HG02763 (cell line): Measurements from ENCODE around the gene ADAM19.
"Not testable (repeated sequence)": the region's sequence is repeated elsewhere in the genome, so short reads cannot be mapped to it uniquely, and the experiment has no call there.

Source experiments
- ATAC-seq: cut with Tn5 transposase; IDR thresholded peaks from one replicate; pipeline ENCODE4 v1.9.1; 2021; ENCODE audit warnings: mild to moderate bottlenecking, moderate library complexity; ENCODE audit not compliant: unreplicated experiment

Gene ADAM19

DNA sequence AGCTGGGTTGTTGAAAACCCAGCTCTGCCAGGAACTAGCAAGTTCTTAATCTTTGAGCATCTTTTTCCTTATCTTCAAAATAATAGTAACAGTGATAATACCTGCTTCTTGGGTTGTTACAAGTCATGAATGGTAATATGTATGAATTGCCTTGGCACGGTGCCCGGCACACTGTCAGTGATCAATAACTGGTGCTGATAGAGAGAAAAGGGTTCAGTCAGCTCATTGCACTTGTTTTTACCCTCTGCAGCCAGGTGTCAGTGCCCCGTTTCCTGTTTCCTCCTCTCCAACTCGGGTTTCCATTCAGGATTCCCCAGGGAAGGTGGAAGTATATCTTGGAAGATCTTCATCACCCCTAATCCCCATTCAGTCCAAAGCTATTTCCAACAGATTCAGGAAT, 131.4 kb downstream of the ADAM19 start:
- ATAC-seq = no peak

DNA sequence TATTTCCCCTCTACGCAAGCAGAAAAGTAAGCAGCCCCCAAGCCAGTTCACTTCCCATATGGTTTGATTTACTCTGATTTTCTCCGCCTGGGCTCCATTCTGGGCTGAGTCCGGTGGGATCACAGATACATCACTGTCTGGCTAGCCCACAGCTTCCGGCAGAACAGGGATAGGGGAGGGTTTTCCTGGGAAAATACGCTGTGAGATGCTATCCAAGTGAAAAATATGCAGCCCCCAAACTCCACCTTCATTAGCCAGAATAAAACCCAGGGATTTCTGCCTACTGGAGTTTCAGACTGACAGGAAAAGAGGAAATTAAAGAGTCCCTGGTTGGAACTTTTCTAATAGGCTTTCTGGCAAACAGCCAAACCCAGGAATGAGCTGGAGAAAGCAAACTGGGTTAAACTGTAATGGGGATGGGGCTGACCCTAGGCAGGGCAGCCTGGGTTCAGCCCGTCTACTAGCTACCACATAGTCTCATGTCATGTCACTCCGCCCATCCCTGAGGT, 132.5 kb downstream of the ADAM19 start:
- no peak for ATAC-seq

DNA sequence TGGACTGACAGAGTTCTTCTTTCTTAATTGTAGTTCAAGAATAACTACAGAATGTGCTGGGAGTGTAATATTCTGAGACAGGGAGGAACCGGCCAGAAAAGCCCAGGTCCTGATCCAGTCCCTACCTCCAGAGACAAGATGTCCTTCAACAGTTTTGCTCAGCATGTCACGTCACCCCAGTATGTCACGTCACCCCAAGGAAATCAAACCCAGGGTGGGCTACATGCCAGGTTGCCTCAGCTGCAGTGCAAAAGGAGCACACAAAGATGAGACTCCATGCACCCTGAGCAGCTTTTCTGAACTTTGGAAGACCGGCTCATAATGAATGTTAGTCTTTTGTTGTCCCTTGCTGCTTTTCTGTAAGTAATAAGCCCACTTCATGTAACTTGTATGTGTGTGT, 141.5 kb downstream of the ADAM19 start:
- no peak for ATAC-seq

DNA sequence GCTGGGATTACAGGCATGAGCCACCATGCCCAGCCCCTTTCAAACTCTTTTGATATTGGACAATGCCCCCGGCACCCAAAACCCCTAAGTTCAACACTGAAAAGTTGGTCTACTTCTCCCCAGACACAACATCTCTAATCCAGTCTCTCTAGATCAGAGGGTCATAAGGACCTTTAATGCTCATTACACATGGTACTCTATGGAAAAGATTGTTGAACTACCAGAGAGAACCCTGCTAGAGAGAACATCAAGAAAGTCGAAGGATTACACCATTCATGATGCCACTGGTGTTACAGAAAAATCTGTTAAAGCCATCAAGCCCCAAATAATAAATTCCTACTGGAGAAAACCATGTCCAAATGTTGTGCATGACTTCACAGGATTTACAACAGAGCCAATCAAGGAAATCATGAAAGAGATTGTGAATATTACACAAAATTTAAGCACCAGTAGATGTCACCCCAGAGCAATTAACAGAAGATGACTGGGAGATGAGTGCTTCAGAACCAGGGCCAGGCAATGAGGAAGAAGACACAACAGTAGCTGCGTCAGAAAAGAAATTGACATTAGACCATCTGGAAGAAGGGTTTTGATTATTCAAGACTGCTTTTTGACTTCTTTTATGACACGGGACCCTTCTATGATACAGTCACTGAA, 143.9 kb downstream of the ADAM19 start:
- no peak for ATAC-seq

DNA sequence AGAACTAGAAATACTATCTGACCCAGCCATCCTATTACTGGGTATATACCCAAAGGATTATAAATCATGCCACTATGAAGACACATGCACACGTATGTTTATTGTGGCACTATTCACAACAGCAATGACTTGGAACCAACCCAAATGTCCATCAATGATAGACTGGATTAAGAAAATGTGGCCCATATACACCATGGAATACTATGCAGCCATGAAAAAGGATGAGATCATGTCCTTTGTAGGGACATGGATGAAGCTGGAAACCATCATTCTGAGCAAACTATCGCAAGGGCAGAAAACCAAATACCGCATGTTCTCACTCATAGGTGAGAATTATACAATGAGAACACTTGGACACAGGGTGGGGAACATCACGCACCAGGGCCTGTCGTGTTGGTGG, 145.7 kb downstream of the ADAM19 start:
- not testable (repeated sequence) for ATAC-seq
